IMR-90 (cell line): ENCODE measurements around the gene OPRL1. TPM values are rescaled to one million over a fixed set of nuclear protein-coding genes. Genes with fewer than 3 reads are reported as not detected.

ENCODE experiments used
- ATAC-seq: fragments of 200-7000 bp; cut with Tn5 transposase; 2 replicates; pipeline ENCODE4 v1.9.1; 2020; ENCODE audit warnings: low read depth, mild to moderate bottlenecking, moderate library complexity
- BruUV-seq: library from RNA; stranded (reverse); fragments of 400-500 nt; replicated peaks from 2 replicates; lab custom pipeline; 2021; lab: Mats Ljungman, UMichigan
- CTCF ChIA-PET: fragments of 300-600 bp; formaldehyde crosslinking; extraction: SDS; loops from one replicate; lab custom pipeline; 2021; ENCODE audit warnings: antibody characterized with exemption; lab: Yijun Ruan, JAX
- POLR2A ChIA-PET: fragments of 300-600 bp; sonication (Branson Sonifier 250); formaldehyde crosslinking; loops from one replicate; lab custom pipeline; 2022; ENCODE audit warnings: antibody characterized with exemption; ENCODE audit not compliant: unreplicated experiment; lab: Charles Lee
- DNase-seq: peaks from one replicate; pipeline ENCODE4 v3.0.0; 2013
- H2AFZ ChIP-seq: replicated peaks from 2 replicates; pipeline ENCODE3; 2013; ENCODE audit warnings: low read length, mild to moderate bottlenecking; ENCODE audit not compliant: poor library complexity
- H2AK5ac ChIP-seq: 2 replicates; pipeline ENCODE4 v1.6.1; 2013; ENCODE audit warnings: low read depth, low read length, inconsistent platforms
- H2AK9ac ChIP-seq: replicated peaks from 2 replicates; pipeline ENCODE3; 2013; ENCODE audit warnings: mild to moderate bottlenecking, low read depth, low read length, moderate library complexity; ENCODE audit not compliant: poor library complexity
- H2BK120ac ChIP-seq: 2 replicates; pipeline ENCODE4 v1.6.1; 2013; ENCODE audit warnings: low read depth, low read length, inconsistent platforms
- H2BK15ac ChIP-seq: 3 replicates; pipeline ENCODE4 v1.6.1; 2013; ENCODE audit warnings: low read depth, low read length, inconsistent platforms
- H2BK20ac ChIP-seq: 2 replicates; pipeline ENCODE4 v1.6.1; 2013; ENCODE audit warnings: low read depth, mild to moderate bottlenecking, inconsistent platforms, low read length, moderate library complexity
- H2BK5ac ChIP-seq: 2 replicates; pipeline ENCODE4 v1.6.1; 2013; ENCODE audit warnings: mild to moderate bottlenecking, low read depth, low read length, inconsistent platforms; ENCODE audit not compliant: poor library complexity, severe bottlenecking
- H3K14ac ChIP-seq: replicated peaks from 2 replicates; pipeline ENCODE4 v1.6.1; 2013; ENCODE audit warnings: low read depth, low read length, inconsistent platforms
- H3K18ac ChIP-seq: 2 replicates; pipeline ENCODE4 v1.6.1; 2013; ENCODE audit warnings: low read depth, low read length, control low read depth
- H3K23ac ChIP-seq: 2 replicates; pipeline ENCODE4 v1.6.1; 2013; ENCODE audit warnings: low read depth, low read length, inconsistent platforms
- H3K27ac ChIP-seq: 2 replicates; pipeline ENCODE4 v1.5.1; 2013; ENCODE audit warnings: mild to moderate bottlenecking, control low read depth, low read length; ENCODE audit not compliant: insufficient read depth
- H3K27me3 ChIP-seq: 2 replicates; pipeline ENCODE4 v1.6.1; 2013; ENCODE audit warnings: low read length; ENCODE audit not compliant: control insufficient read depth, insufficient read depth
- H3K36me3 ChIP-seq: 2 replicates; pipeline ENCODE4 v1.6.1; 2013; ENCODE audit warnings: low read length, mixed read lengths; ENCODE audit not compliant: control insufficient read depth, insufficient read depth
- H3K4ac ChIP-seq: 2 replicates; pipeline ENCODE4 v1.6.1; 2013; ENCODE audit warnings: low read depth, low read length, inconsistent platforms
- H3K4me1 ChIP-seq: 2 replicates; pipeline ENCODE4 v1.6.1; 2013; ENCODE audit warnings: low read length, mixed read lengths; ENCODE audit not compliant: control insufficient read depth, insufficient read depth
- H3K4me2 ChIP-seq: 2 replicates; pipeline ENCODE4 v1.6.1; 2013; ENCODE audit warnings: low read depth, mild to moderate bottlenecking, control low read depth, low read length, moderate library complexity
- H3K4me3 ChIP-seq: 2 replicates; pipeline ENCODE4 v1.5.1; 2013; ENCODE audit warnings: low read depth, mild to moderate bottlenecking, control low read depth, low read length, moderate library complexity; ENCODE audit not compliant: insufficient read depth
- H3K56ac ChIP-seq: 2 replicates; pipeline ENCODE4 v1.6.1; 2013; ENCODE audit warnings: low read length, inconsistent platforms; ENCODE audit not compliant: insufficient read depth; ENCODE audit errors: extremely low read depth
- H3K79me1 ChIP-seq, 2 experiments: 2 replicates each; pipeline ENCODE4 v1.6.1; 2013; ENCODE audit warnings: low read length in 2 of 2, inconsistent platforms in 1 of 2, low read depth in 1 of 2
- H3K9ac ChIP-seq: 2 replicates; pipeline ENCODE4 v1.6.1; 2013; ENCODE audit warnings: low read depth, low read length, control low read depth
- H3K9me1 ChIP-seq: 2 replicates; pipeline ENCODE4 v1.6.1; 2013; ENCODE audit warnings: low read length, inconsistent platforms; ENCODE audit not compliant: insufficient read depth
- H3K9me3 ChIP-seq: 2 replicates; pipeline ENCODE4 v1.6.1; 2013; ENCODE audit warnings: low read length; ENCODE audit not compliant: control insufficient read depth, insufficient read depth
- H4K20me1 ChIP-seq: 2 replicates; pipeline ENCODE4 v1.6.1; 2013; ENCODE audit warnings: low read length, inconsistent platforms; ENCODE audit not compliant: insufficient read depth
- H4K5ac ChIP-seq: 2 replicates; pipeline ENCODE4 v1.6.1; 2013; ENCODE audit warnings: mild to moderate bottlenecking, low read depth, low read length, control low read depth
- H4K8ac ChIP-seq, 2 experiments: 2 replicates each; pipeline ENCODE4 v1.6.1; 2013; ENCODE audit warnings: low read depth in 2 of 2, low read length in 2 of 2, control low read depth in 1 of 2, inconsistent platforms in 1 of 2
- H4K91ac ChIP-seq: 2 replicates; pipeline ENCODE4 v1.6.1; 2013; ENCODE audit warnings: low read depth, low read length, inconsistent platforms; ENCODE audit not compliant: insufficient read depth
- BHLHE40 ChIP-seq: fragments of 150-350 bp; IDR thresholded peaks from 2 replicates; pipeline ENCODE4 v1.6.1; 2016; ENCODE audit warnings: mild to moderate bottlenecking, low read depth, low read length
- ELK1 ChIP-seq: fragments of 150-350 bp; IDR thresholded peaks from 2 replicates; pipeline ENCODE4 v1.6.1; 2016; ENCODE audit warnings: low read depth, mild to moderate bottlenecking, low read length, moderate library complexity, borderline replicate concordance
- FOS ChIP-seq: fragments of 150-350 bp; IDR thresholded peaks from 2 replicates; pipeline ENCODE4 v1.6.1; 2016; ENCODE audit warnings: low read depth, low read length
- MAFK ChIP-seq: IDR thresholded peaks from 2 replicates; pipeline ENCODE4 v1.6.1; 2012; ENCODE audit warnings: low read depth, low read length, improper control_type of control experiment
- MAZ ChIP-seq: IDR thresholded peaks from 2 replicates; pipeline ENCODE4 v1.6.1; 2012; ENCODE audit warnings: low read depth, mild to moderate bottlenecking, low read length, improper control_type of control experiment, moderate library complexity, borderline replicate concordance
- MXI1 ChIP-seq: IDR thresholded peaks from 2 replicates; pipeline ENCODE4 v1.6.1; 2012; ENCODE audit warnings: low read depth, mild to moderate bottlenecking, low read length, moderate library complexity, borderline replicate concordance
- NFE2L2 ChIP-seq: fragments of 150-350 bp; IDR thresholded peaks from 2 replicates; pipeline ENCODE4 v1.6.1; 2016; ENCODE audit warnings: low read depth, mild to moderate bottlenecking, low read length
- POLR2A ChIP-seq: IDR thresholded peaks from 2 replicates; pipeline ENCODE4 v1.6.1; 2012; ENCODE audit warnings: mild to moderate bottlenecking, low read depth, low read length
- RCOR1 ChIP-seq: IDR thresholded peaks from 2 replicates; pipeline ENCODE4 v1.6.1; 2012; ENCODE audit warnings: mild to moderate bottlenecking, low read length, improper control_type of control experiment; ENCODE audit not compliant: insufficient replicate concordance
- RFX5 ChIP-seq: IDR thresholded peaks from 2 replicates; pipeline ENCODE4 v1.8.0; 2012; ENCODE audit warnings: low read depth, mild to moderate bottlenecking, low read length, moderate library complexity
- WGBS, 2 experiments: methylation state at CpG; one replicate each; pipeline versions ENCODE4 v1.1.5 to v1.1.7; 2013; ENCODE audit warnings: missing lambda C conversion rate in 2 of 2; ENCODE audit not compliant: insufficient read length in 1 of 2; ENCODE audit errors: extremely low coverage in 2 of 2; 5-methylcytosine and 5-hydroxymethylcytosine counted together
- dilution Hi-C: fragments of 300-500 bp; cut with HindIII; formaldehyde crosslinking; loops from one replicate; pipeline ENCODE4 v1.14.3; 2018; ENCODE audit warnings: low sequenced_read_pairs; ENCODE audit not compliant: unreplicated experiment
- in situ Hi-C: fragments of 300-500 bp; cut with MboI; formaldehyde crosslinking; loops from 3 replicates; pipeline ENCODE4 v1.14.3; 2019; ENCODE audit warnings: low sequenced_read_pairs, inconsistent platforms, mixed read lengths
- intact Hi-C: fragments of 100-400 bp; cut with micrococcal nuclease; formaldehyde crosslinking; loops from 2 replicates; pipeline ENCODE4 v1.10.0; 2022
- polyA plus RNA-seq, 3 experiments: library from polyadenylated mRNA; depleted of rRNA; stranded (reverse); fragments of >200 nt; gene quantifications; 2 replicates each; pipeline ENCODE4 v1.2.3, GENCODE V29; 2012; ENCODE audit warnings: low replicate concordance in 1 of 3
- total RNA-seq: library from RNA; depleted of rRNA; stranded (reverse); fragments of >200 nt; gene quantifications from 2 replicates; pipeline ENCODE4 v1.2.3, GENCODE V29; 2012

The OPRL1 gene
- total and polyA plus RNA-seq, 2 of the 4 experiments (the other 2 are of a cell fraction): 0.36 to 1.2 TPM

- TF ChIP-seq MAZ (no peak), FOS (no peak), RFX5 (no peak), MAFK (no peak), MXI1 (no peak), RCOR1 (no peak)
These were observed 2.4 kb upstream of the OPRL1 start (continued) for GRCh38 chr20:64077541-64077875.

GRCh38 chr20:64077876-64078551 lies 1.9 kb upstream of the OPRL1 start:
- dilution Hi-C loops: no loop called here
- Histone ChIP-seq H2AK9ac (no peak overlapping the region), H3K27me3 (peaks cover 6% of the 10 kb centered on the region; the same call in 1 of the 2 replicates), H3K4me2 (no peak overlapping the region; the same call in 1 of the 2 replicates), H3K9me3 (no peaks in the 10 kb centered on the region), H2BK15ac (no peak overlapping the region), H3K4me1 (peaks cover 13% of the 10 kb centered on the region), H3K18ac (no peak overlapping the region), H4K8ac (no peak overlapping the region), H3K23ac (no peak overlapping the region), H3K14ac (no peak overlapping the region), H2BK5ac (no peak overlapping the region), H2AFZ (no peak overlapping the region), H3K4me3 (no peak overlapping the region), H2BK20ac (no peak overlapping the region), H3K56ac (no peak overlapping the region), H3K79me1 (peaks cover 6 to 8% of the 10 kb centered on the region in 2 experiments; a peak in 3 of 4 replicates), H2BK120ac (no peak overlapping the region), H3K27ac (no peak overlapping the region), H3K4ac (no peak overlapping the region), H4K91ac (no peak overlapping the region), H3K36me3 (peaks cover 15% of the 10 kb centered on the region; the same call in 1 of the 2 replicates), H2AK5ac (no peak overlapping the region), H3K9me1 (no peaks in the 10 kb centered on the region), H4K20me1 (peaks cover 6% of the 10 kb centered on the region), H3K9ac (no peak overlapping the region), H4K5ac (no peak overlapping the region)
- CTCF ChIA-PET: no interaction called here
- intact Hi-C loops: no loop called here
- no TSS peak for BruUV-seq
- 49% methylated on average over 2 of the region's 15 CpGs; no CpG with 5 or more reads in 1 of the 2 experiments for WGBS, 2 experiments
- ATAC-seq (no peak), DNase-seq (no peak)
- POLR2A ChIA-PET: no interaction called here
- in situ Hi-C loops: no loop called here
- TF ChIP-seq MAFK (no peak), NFE2L2 (no peak), FOS (no peak), RCOR1 (no peak), ELK1 (no peak), POLR2A (no peak), BHLHE40 (no peak)
